DND-41 (cell line): ENCODE results near the gene VWC2L.

Experiments used
- EZH2 ChIP-seq: IDR thresholded peaks from 3 replicates; pipeline ENCODE4 v1.6.1; 2012; ENCODE audit warnings: borderline replicate concordance, low read depth, mild to moderate bottlenecking, moderate library complexity, low read length, inconsistent platforms; ENCODE audit not compliant: severe bottlenecking
- TF ChIP-seq, protein P1 (sequence below): IDR thresholded peaks from 2 replicates; pipeline ENCODE4 v1.5.1; 2012; ENCODE audit warnings: borderline replicate concordance, low read length, moderate library complexity, mild to moderate bottlenecking; ENCODE audit not compliant: poor library complexity, severe bottlenecking; ENCODE audit errors: extremely low read depth

DNA sequence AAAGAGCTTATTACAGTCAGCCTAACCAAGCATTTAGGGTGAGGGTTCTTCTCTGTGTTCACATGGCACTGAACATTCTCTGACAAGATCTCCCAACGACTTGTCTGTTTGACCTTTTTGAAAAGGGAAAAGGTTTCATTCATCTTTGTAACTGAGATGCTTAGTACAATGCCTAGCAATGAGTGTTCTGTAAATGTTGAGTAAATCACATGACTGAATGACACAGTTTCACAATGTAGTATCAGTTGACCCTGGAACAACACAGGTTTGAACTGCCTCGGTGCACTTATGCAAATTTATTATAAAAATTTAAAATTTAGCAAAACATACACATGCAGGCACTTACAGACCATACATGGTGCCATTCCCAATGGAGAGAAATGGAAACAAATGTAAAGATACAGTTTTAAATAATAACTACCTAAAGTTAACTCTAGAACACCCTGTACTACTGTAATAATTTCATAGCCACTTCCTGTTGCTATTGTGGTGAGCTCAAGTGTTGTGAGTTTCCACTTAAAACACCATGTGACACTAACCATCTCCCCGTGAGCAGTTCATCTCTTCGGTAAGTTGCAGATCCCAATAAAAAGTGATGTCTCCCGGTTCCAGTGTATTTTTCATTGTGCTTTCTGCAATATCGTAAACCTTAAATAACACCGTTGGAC lies 34.1 kb upstream of the VWC2L start:
- TF ChIP-seq, protein P1, sequence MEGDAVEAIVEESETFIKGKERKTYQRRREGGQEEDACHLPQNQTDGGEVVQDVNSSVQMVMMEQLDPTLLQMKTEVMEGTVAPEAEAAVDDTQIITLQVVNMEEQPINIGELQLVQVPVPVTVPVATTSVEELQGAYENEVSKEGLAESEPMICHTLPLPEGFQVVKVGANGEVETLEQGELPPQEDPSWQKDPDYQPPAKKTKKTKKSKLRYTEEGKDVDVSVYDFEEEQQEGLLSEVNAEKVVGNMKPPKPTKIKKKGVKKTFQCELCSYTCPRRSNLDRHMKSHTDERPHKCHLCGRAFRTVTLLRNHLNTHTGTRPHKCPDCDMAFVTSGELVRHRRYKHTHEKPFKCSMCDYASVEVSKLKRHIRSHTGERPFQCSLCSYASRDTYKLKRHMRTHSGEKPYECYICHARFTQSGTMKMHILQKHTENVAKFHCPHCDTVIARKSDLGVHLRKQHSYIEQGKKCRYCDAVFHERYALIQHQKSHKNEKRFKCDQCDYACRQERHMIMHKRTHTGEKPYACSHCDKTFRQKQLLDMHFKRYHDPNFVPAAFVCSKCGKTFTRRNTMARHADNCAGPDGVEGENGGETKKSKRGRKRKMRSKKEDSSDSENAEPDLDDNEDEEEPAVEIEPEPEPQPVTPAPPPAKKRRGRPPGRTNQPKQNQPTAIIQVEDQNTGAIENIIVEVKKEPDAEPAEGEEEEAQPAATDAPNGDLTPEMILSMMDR, result no peak
- TF ChIP-seq EZH2, result no peak
